Endothelial cell (in vitro differentiated cells): Measurements from ENCODE around the gene SLC7A4. TPM values are rescaled to one million over a fixed set of nuclear protein-coding genes. Genes with fewer than 3 reads are reported as not detected.
"Not testable (repeated sequence)": the region's sequence is repeated elsewhere in the genome, so short reads cannot be mapped to it uniquely, and the experiment has no call there.

ENCODE experiments used
- DNase-seq: peaks from one replicate; pipeline ENCODE4 v3.0.0; 2021; ENCODE audit warnings: low spot score
- H3K27ac Mint-ChIP-seq: one replicate; pipeline ENCODE4 v1.8.0; 2021; ENCODE audit warnings: mixed read lengths, inconsistent platforms; ENCODE audit not compliant: unreplicated experiment
- H3K27me3 Mint-ChIP-seq: one replicate; pipeline ENCODE4 v1.8.0; 2021; ENCODE audit warnings: mild to moderate bottlenecking, moderate library complexity, mixed read lengths, inconsistent platforms; ENCODE audit not compliant: unreplicated experiment
- H3K36me3 Mint-ChIP-seq: one replicate; pipeline ENCODE4 v1.8.0; 2021; ENCODE audit warnings: mild to moderate bottlenecking, low read depth, mixed read lengths, inconsistent platforms; ENCODE audit not compliant: unreplicated experiment
- H3K4me1 Mint-ChIP-seq: one replicate; pipeline ENCODE4 v1.8.0; 2021; ENCODE audit warnings: mild to moderate bottlenecking, mixed read lengths, inconsistent platforms; ENCODE audit not compliant: unreplicated experiment
- H3K4me3 Mint-ChIP-seq: one replicate; pipeline ENCODE4 v1.8.0; 2021; ENCODE audit warnings: mild to moderate bottlenecking, mixed read lengths, inconsistent platforms; ENCODE audit not compliant: unreplicated experiment
- H3K9me3 Mint-ChIP-seq: one replicate; pipeline ENCODE4 v1.8.0; 2021; ENCODE audit warnings: mixed read lengths, inconsistent platforms; ENCODE audit not compliant: unreplicated experiment
- total RNA-seq: library from RNA; stranded (reverse); fragmentation: NEBNext Ultra II Directional; extraction: Animal tissue kit (Norgen Biotek cat#: 25700); gene quantifications from one replicate; pipeline ENCODE4 v1.2.1, GENCODE V29; 2021; ENCODE audit not compliant: unreplicated experiment
- TF ChIP-seq, protein P1 (sequence below): fragments of 200-600 bp; sonication (generic); IDR thresholded peaks from one replicate; pipeline ENCODE4 v1.5.0; 2021; ENCODE audit warnings: antibody characterized with exemption; ENCODE audit not compliant: unreplicated experiment

The SLC7A4 gene
- total RNA-seq, 1 donor from 2014 or later: not detected

DNA sequence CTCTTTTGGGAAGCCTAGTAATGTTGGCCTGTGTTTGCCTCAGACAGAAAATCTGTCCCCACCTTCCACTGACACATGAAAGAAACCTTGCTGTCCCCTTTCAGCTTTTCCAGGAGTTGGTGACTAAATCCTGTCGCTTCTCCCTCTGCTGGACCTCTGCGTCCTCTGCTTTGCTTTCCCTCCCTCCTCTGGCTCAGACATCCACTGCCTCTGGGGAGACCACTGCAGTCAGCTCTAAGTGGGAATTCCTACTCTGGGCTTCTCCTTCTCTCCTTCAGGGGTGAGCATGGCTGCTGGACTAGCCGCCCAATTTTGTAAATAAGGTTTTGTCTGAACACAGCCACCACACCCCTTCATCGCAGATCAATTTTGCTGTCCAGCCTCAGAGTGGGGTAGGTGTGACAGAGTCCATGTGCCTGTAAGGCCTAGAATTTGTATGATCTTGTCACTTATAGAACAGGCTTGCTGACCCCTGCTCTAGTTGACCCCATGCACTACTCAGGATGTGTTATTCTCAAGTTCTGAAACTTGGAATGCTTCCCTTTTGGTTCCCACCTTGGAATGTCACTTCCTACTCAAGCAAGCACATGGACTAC, 36.4 kb upstream of the SLC7A4 start:
- Mint-ChIP-seq H3K27me3 (peaks cover 2% of the 10 kb centered on the region), H3K36me3 (no peaks in the 10 kb centered on the region), H3K27ac (no peak overlapping the region), H3K4me3 (no peak overlapping the region), H3K4me1 (no peaks in the 10 kb centered on the region), H3K9me3 (no peaks in the 10 kb centered on the region)
- DNase-seq: no peak
- TF ChIP-seq, protein P1, sequence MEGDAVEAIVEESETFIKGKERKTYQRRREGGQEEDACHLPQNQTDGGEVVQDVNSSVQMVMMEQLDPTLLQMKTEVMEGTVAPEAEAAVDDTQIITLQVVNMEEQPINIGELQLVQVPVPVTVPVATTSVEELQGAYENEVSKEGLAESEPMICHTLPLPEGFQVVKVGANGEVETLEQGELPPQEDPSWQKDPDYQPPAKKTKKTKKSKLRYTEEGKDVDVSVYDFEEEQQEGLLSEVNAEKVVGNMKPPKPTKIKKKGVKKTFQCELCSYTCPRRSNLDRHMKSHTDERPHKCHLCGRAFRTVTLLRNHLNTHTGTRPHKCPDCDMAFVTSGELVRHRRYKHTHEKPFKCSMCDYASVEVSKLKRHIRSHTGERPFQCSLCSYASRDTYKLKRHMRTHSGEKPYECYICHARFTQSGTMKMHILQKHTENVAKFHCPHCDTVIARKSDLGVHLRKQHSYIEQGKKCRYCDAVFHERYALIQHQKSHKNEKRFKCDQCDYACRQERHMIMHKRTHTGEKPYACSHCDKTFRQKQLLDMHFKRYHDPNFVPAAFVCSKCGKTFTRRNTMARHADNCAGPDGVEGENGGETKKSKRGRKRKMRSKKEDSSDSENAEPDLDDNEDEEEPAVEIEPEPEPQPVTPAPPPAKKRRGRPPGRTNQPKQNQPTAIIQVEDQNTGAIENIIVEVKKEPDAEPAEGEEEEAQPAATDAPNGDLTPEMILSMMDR: no peak

DNA sequence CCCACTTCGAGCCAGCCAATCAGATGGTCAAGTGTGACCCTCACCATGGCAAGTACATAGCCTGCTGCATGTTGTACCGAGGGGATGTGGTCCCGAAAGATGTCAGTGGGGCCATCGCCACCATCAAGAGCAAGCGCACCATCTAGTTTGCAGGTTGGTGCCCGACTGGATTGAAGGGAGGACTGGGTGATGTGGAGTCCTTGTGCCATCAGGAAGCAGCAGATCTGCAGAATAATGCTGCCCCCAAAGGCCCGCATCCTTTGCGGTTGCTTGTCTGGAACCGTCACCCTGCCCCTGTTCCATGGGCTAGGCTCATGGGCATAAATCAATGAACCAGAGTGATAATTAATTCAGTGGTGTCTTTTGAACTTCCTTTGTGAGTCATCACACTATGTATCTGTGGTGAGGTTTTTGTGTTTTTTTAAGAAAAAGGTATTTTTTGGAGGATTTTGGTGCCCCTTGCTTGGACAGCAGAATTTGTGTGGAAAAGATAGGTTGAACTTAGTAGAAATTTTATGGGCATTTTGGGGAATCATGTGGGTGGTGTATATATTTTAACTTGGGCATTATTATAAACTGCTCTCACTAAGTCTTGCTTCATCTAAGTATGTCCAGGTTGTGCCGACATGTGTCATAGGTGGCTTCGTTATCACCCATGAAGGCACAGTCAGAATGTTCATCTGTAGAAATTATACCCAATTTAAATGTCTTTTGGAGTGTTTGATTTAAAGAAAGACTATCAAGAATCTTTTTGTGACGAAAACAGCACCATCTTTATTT, 35.7 kb upstream of the SLC7A4 start:
- Mint-ChIP-seq H3K4me1 (no peaks in the 10 kb centered on the region), H3K9me3 (no peaks in the 10 kb centered on the region), H3K27me3 (peaks cover 2% of the 10 kb centered on the region), H3K27ac (no peak overlapping the region), H3K4me3 (no peak overlapping the region), H3K36me3 (no peaks in the 10 kb centered on the region)
- no peak for DNase-seq
- TF ChIP-seq, protein P1: no peak

DNA sequence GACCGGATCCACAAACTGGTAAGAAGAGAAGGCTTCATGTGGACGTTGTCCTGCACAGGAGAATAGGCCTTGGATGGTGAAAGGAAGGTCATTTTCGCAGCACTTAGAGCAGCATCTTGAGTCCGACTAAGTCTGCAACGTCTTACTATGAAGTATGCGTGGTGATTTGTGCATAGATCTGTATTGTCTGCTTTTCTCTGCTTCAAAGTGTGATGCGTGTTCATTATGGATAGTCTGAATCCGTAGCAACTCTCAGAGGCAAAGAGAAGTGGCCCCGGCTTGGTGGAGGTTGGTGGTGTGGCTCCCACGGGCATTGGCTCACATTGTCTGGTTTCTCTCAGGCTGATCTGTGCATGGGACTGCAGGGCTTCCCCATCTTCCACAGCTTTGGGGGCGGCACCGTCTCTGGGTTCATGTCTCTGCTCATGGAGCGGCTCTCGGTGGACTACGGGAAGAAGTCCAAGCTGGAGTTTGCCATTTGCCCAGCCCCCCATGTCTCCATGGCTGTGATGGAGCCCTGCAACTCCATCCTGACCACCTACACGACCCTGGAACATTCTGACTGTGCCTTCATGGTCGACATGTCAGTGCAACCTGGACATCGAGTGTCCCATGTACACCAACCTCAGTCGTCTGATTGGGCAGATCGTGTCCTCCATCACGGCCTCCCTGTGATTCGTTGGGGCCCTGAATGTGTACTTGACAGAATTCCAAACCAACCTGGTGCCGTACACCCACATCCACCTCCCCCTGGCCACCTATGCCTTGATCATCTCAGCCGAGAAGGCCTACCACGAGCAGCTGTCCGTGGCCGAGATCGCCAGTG, 34.9 kb upstream of the SLC7A4 start:
- no peak overlapping the region for H3K4me3 Mint-ChIP-seq
- TF ChIP-seq, protein P1: no peak
- no peak overlapping the region for H3K27ac Mint-ChIP-seq
- no peaks in the 10 kb centered on the region for H3K4me1 Mint-ChIP-seq
- H3K9me3 Mint-ChIP-seq: no peaks in the 10 kb centered on the region
- no peaks in the 10 kb centered on the region for H3K36me3 Mint-ChIP-seq
- no peak for DNase-seq
- peaks cover 2% of the 10 kb centered on the region for H3K27me3 Mint-ChIP-seq

DNA sequence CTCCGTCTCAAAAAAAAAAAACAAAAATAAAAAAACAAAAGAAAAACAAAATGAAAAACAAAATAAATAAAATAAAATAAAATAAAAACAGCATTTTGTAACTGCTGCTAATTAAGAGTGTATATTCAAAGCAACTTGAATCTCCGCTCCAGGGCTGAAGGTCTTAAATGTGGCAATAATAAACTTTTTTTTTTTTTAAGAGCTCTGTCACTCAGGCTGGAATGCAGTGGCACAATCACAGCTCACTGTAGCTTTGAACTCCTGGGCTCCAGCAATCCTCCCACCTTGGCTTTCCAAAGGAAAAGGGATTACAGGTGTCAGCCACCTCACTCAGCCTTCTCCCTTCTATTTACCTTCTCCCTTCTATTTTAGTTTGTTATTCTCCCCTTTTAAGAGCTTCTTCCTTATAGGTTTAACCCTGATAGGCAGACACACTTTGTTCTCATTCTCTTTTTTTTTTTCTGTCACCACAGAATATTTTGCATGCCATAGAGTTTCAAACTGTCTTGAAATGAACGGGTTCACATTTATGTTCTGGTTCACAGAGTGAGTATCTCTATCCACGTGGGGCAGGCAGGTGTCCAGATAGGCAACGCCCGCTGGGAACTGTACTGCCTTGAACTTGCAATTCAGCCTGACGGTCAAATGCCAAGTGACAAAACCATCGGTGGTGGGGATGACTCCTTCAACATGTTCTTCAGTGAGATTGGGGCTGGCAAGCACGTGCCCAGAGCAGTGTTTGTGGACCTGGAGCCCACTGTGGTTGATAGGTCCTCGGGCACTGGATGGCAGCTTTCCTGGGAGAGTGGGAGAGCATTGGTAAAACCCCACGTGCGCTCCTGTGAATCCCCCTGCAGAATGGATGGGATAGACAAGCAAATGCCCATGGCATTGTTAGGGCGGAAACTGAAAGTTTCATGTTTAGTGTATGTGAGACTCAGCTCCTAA, 32.8 kb upstream of the SLC7A4 start:
- no peaks in the 10 kb centered on the region for H3K4me1 Mint-ChIP-seq
- H3K36me3 Mint-ChIP-seq: no peaks in the 10 kb centered on the region
- TF ChIP-seq, protein P1: no peak
- no peak overlapping the region for H3K4me3 Mint-ChIP-seq
- no peaks in the 10 kb centered on the region for H3K9me3 Mint-ChIP-seq
- DNase-seq: no peak
- H3K27me3 Mint-ChIP-seq: peaks cover 2% of the 10 kb centered on the region
- H3K27ac Mint-ChIP-seq: no peak overlapping the region

DNA sequence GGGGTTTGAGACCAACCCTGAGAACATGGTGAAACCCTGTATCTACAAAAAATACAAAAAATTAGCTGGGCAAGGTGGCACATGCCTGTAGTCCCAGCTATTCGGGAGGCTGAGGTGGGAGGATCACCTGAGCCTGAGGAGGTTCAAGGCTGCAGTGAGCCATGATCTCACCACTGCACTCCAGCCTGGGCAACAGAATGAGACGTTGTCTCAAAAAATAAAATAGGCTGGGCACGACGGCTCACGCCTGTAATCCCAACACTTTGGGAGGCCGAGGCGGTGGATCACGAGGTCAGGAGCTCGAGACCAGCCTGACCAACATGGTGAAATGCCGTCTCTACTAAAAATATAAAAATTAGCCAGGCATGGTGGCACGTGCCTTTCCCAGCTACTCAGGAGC, 32.1 kb upstream of the SLC7A4 start:
- not testable (repeated sequence) for H3K4me1 Mint-ChIP-seq

DNA sequence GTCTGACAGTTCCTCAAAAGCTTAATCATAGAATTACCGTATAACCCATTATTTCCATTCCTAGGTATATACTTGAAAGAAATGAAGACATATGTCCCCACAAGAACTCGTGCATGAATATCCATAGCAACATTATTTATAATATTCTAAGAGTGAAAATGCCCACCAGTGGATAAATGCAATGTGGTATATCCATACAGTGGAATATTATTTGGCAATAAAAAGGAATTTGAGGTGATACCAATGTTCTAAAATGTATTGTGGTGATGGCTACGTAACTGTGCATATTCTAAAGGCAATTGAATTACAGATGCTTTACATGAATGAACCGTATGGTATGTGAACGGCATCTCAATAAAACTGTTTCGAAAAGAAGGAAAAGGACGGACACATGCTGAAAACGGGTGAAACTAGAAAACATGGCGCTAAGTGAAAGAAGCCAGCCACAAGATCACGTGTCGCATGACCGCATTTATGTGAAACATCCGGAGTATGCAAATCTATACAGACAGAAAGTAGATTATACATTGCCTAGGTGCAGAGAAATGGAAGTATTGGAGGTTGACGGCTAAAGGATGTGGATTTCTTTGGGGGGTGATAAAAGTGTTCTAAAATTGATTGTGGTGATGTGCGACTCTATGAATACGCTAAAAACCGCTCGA, 29.4 kb upstream of the SLC7A4 start:
- not testable (repeated sequence) for H3K27ac Mint-ChIP-seq, H3K36me3 Mint-ChIP-seq, H3K9me3 Mint-ChIP-seq, H3K4me1 Mint-ChIP-seq, H3K4me3 Mint-ChIP-seq, H3K27me3 Mint-ChIP-seq, DNase-seq

More for the DNA sequence above, 32.1 kb upstream of the SLC7A4 start:
- H3K36me3 Mint-ChIP-seq, H3K27ac Mint-ChIP-seq, H3K4me3 Mint-ChIP-seq, DNase-seq, H3K9me3 Mint-ChIP-seq, H3K27me3 Mint-ChIP-seq: not testable (repeated sequence)

DNA sequence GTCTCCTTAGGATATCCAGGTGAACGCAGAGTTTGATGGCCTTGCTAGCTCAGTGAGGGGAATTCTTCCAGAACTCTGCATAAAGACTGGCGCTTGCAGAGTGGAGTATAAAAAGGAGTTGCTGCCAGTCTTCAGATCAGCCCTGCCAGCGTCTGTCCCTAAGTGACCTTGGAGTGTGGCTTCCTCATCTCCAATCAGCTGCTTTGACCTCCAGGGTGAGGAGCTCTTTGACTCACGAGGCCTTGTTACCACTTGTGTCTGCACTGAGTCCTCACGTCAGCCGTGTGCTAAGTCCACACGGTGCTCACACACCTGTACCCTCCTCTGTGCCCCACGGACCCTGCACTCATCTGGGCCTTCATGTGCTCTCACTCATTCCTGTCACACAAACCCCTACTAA, 28.0 kb upstream of the SLC7A4 start:
- DNase-seq, H3K4me3 Mint-ChIP-seq, H3K27ac Mint-ChIP-seq, H3K9me3 Mint-ChIP-seq, H3K4me1 Mint-ChIP-seq, H3K27me3 Mint-ChIP-seq, H3K36me3 Mint-ChIP-seq: not testable (repeated sequence)
